OCI-LY7 (cell line): ENCODE data around the gene NAT16. TPM values are rescaled to one million over a fixed set of nuclear protein-coding genes. Genes with fewer than 3 reads are reported as not detected.

ENCODE experiments used
- BruUV-seq: library from RNA; stranded (reverse); fragments of 400-500 nt; replicated peaks from 2 replicates; lab custom pipeline; 2021; lab: Mats Ljungman, UMichigan
- CTCF ChIA-PET: fragments of 300-600 bp; sonication (Branson Sonifier 250); formaldehyde crosslinking; loops from one replicate; lab custom pipeline; 2022; ENCODE audit warnings: antibody characterized with exemption; ENCODE audit not compliant: unreplicated experiment; lab: Charles Lee
- POLR2A ChIA-PET: fragments of 300-600 bp; sonication (Branson Sonifier 250); formaldehyde crosslinking; loops from one replicate; lab custom pipeline; 2022; ENCODE audit warnings: antibody characterized with exemption; lab: Charles Lee
- DNase-seq: peaks from one replicate; pipeline ENCODE4 v3.0.0-alpha.2; 2015; ENCODE audit warnings: low spot score
- H2AFZ ChIP-seq: fragments of 200-600 bp; sonication (generic), shearing (Covaris generic); 2 replicates; pipeline ENCODE4 v1.6.1; 2014; ENCODE audit warnings: mild to moderate bottlenecking, antibody characterized with exemption, low read length, moderate library complexity
- H3K27ac ChIP-seq: fragments of 200-600 bp; sonication (generic); 2 replicates; pipeline ENCODE4 v1.5.1; 2014; ENCODE audit warnings: mixed run types, low read depth, mild to moderate bottlenecking, moderate library complexity, low read length, inconsistent platforms; ENCODE audit not compliant: poor library complexity, severe bottlenecking
- H3K36me3 ChIP-seq: fragments of 200-600 bp; sonication (generic); 2 replicates; pipeline ENCODE4 v1.6.1; 2014; ENCODE audit warnings: mild to moderate bottlenecking, antibody characterized with exemption, low read length, moderate library complexity, mixed read lengths; ENCODE audit not compliant: insufficient read depth
- H3K4me1 ChIP-seq: fragments of 200-600 bp; sonication (generic); 2 replicates; pipeline ENCODE4 v1.5.1; 2014; ENCODE audit warnings: mild to moderate bottlenecking, low read length; ENCODE audit not compliant: insufficient read depth, poor library complexity, severe bottlenecking
- H3K4me2 ChIP-seq: fragments of 200-600 bp; sonication (generic); 2 replicates; pipeline ENCODE4 v1.6.1; 2014; ENCODE audit warnings: mild to moderate bottlenecking, low read length
- H3K4me3 ChIP-seq: fragments of 200-600 bp; sonication (generic); 2 replicates; pipeline ENCODE4 v1.5.1; 2014; ENCODE audit warnings: mild to moderate bottlenecking, low read depth, low read length; ENCODE audit not compliant: poor library complexity, severe bottlenecking
- H3K79me2 ChIP-seq: fragments of 200-600 bp; sonication (generic); 2 replicates; pipeline ENCODE4 v1.6.1; 2016; ENCODE audit warnings: low read depth, mild to moderate bottlenecking, low read length, moderate library complexity, mixed read lengths; ENCODE audit not compliant: insufficient read depth
- H3K9me2 ChIP-seq: fragments of 200-600 bp; sonication (generic); 2 replicates; pipeline ENCODE4 v1.6.1; 2016; ENCODE audit warnings: mild to moderate bottlenecking, low read length, mixed read lengths; ENCODE audit not compliant: insufficient read depth
- H3K9me3 ChIP-seq: fragments of 200-600 bp; sonication (generic); 2 replicates; pipeline ENCODE4 v1.6.1; 2014; ENCODE audit warnings: mild to moderate bottlenecking, mixed run types, low read length, mixed read lengths
- H4K20me1 ChIP-seq: fragments of 200-600 bp; sonication (generic); 2 replicates; pipeline ENCODE4 v1.6.1; 2014; ENCODE audit warnings: mild to moderate bottlenecking, antibody characterized with exemption, low read length, moderate library complexity, mixed read lengths; ENCODE audit not compliant: insufficient read depth
- EZH2phosphoT487 ChIP-seq: fragments of 200-600 bp; sonication (generic); IDR thresholded peaks from 2 replicates; pipeline ENCODE4 v1.6.1; 2018; ENCODE audit warnings: low read depth, borderline replicate concordance, mild to moderate bottlenecking, mixed run types, antibody characterized with exemption, low read length, moderate library complexity, mixed read lengths
- intact Hi-C: fragments of 100-400 bp; cut with micrococcal nuclease; formaldehyde crosslinking; loops from one replicate; pipeline ENCODE4 v1.10.0; 2022; ENCODE audit not compliant: unreplicated experiment
- total RNA-seq, 2 experiments: library from RNA; depleted of rRNA in 1 of 2; stranded (reverse); fragments of >200 nt in 1 of 2; shearing (Covaris generic) in 1 of 2; gene quantifications; 2 replicates each; pipeline ENCODE4 v1.2.3, GENCODE V29; 2014 to 2022
- TF ChIP-seq, protein P1 (sequence below): fragments of 200-600 bp; sonication (generic); conservative IDR thresholded peaks from 2 replicates; pipeline ENCODE4 v1.5.1; 2014; ENCODE audit warnings: mild to moderate bottlenecking, antibody characterized with exemption, low read length, moderate library complexity, mixed read lengths

NAT16 gene
- total RNA-seq, 2 experiments from 2014 or later: 0.22 TPM; not detected in 1

DNA sequence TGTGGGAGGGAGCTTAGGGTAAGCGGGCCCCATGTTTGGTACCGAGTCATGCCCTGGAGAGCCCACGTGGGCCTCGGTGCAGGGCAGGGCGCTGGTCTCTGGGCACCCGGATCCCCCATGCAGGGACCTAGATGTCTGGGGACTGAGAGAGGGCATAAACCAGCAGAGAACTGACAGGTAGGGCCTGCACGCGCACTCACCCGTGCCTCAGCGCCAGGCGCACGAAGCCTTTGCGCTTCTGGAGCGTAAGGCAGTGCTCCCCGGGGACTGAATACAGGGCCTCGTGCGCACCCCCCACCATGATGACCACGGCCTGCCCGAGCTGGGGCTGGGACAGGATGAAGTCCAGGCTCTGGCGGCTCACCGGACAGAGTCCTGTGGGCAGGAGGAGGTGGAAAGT is 17.9 kb upstream of the NAT16 start:
- BruUV-seq: no TSS peak

DNA sequence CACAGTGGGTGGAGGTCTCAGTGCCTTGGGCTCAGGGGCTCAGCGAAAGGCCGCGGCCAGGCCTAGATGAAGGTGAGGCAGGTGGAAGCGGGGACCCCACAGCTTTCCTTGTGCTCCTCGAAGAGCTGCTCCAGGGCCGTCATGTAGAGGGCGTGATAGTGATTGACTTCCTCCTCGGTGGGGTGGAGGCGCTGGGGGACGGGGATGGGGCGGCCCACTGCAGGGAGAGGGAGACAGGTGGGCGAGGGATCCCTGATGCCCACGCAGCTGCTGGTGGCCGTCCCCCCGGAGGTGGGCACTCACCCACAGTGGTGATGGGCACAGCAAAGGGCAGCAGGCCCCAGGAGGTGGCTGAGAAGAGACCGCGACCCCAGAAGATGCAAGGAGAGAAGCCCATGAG is 15.8 kb upstream of the NAT16 start:
- ChIA-PET CTCF (no interaction called here), POLR2A (interaction anchor here (0.7 to 0.8 kb wide), 2 partner anchors 13 to 35 kb away, joined by 3 to 9 read pairs; no protein-coding TSS in a partner anchor)
- H2AFZ ChIP-seq: no peak overlapping the region
- H3K4me1 ChIP-seq: no peaks in the 10 kb centered on the region
- no peaks in the 10 kb centered on the region for H3K9me2 ChIP-seq
- no peak overlapping the region for H3K27ac ChIP-seq
- no peaks in the 10 kb centered on the region for H3K9me3 ChIP-seq
- H4K20me1 ChIP-seq: no peaks in the 10 kb centered on the region
- H3K79me2 ChIP-seq: no peaks in the 10 kb centered on the region
- no peak overlapping the region for H3K4me3 ChIP-seq
- H3K4me2 ChIP-seq: no peak overlapping the region
- DNase-seq: no peak
- TF ChIP-seq EZH2phosphoT487: no peak
- TF ChIP-seq, protein P1, sequence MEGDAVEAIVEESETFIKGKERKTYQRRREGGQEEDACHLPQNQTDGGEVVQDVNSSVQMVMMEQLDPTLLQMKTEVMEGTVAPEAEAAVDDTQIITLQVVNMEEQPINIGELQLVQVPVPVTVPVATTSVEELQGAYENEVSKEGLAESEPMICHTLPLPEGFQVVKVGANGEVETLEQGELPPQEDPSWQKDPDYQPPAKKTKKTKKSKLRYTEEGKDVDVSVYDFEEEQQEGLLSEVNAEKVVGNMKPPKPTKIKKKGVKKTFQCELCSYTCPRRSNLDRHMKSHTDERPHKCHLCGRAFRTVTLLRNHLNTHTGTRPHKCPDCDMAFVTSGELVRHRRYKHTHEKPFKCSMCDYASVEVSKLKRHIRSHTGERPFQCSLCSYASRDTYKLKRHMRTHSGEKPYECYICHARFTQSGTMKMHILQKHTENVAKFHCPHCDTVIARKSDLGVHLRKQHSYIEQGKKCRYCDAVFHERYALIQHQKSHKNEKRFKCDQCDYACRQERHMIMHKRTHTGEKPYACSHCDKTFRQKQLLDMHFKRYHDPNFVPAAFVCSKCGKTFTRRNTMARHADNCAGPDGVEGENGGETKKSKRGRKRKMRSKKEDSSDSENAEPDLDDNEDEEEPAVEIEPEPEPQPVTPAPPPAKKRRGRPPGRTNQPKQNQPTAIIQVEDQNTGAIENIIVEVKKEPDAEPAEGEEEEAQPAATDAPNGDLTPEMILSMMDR: no peak
- no TSS peak for BruUV-seq
- intact Hi-C loops: no loop called here
- no peaks in the 10 kb centered on the region for H3K36me3 ChIP-seq

More for the DNA sequence above, 17.9 kb upstream of the NAT16 start:
- no peaks in the 10 kb centered on the region for H3K9me2 ChIP-seq
- no peak for DNase-seq
- ChIA-PET POLR2A (no interaction called here), CTCF (no interaction called here)
- no peaks in the 10 kb centered on the region for H3K9me3 ChIP-seq
- no peak overlapping the region for H3K27ac ChIP-seq
- no peaks in the 10 kb centered on the region for H3K36me3 ChIP-seq
- TF ChIP-seq, protein P1: no peak
- TF ChIP-seq EZH2phosphoT487: no peak
- H3K4me3 ChIP-seq: no peak overlapping the region
- no peaks in the 10 kb centered on the region for H3K79me2 ChIP-seq
- H3K4me2 ChIP-seq: no peak overlapping the region
- intact Hi-C loops: no loop called here
- H3K4me1 ChIP-seq: no peaks in the 10 kb centered on the region
- H4K20me1 ChIP-seq: no peaks in the 10 kb centered on the region
- H2AFZ ChIP-seq: no peak overlapping the region

DNA sequence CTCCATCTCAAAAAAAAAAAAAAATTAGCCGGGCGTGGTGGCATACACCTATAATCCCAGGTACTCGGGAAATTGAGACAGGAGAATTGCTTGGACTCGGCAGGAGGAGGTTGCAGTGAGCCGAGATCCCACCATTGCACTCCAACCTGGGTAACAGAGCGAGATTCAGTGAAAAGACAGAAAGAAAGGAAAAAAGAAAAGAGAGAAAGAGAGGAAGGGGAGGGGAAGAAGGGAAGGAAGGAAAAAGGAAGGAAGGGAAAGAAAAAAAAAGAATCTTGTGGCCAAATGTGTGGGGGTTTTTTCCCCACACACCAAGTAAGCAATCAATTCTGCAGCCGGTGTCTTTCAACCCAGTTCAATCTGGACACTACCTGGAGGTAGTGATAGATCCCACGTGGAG is 9.0 kb upstream of the NAT16 start:
- CTCF ChIA-PET: no interaction called here
- Histone ChIP-seq H3K9me2 (no peaks in the 10 kb centered on the region), H4K20me1 (no peaks in the 10 kb centered on the region), H3K27ac (no peak overlapping the region), H3K4me1 (no peaks in the 10 kb centered on the region), H3K4me2 (no peak overlapping the region), H3K4me3 (no peak overlapping the region), H3K9me3 (no peaks in the 10 kb centered on the region), H3K36me3 (no peaks in the 10 kb centered on the region), H3K79me2 (no peaks in the 10 kb centered on the region), H2AFZ (no peak overlapping the region)
- TF ChIP-seq, protein P1: no peak
- no peak for TF ChIP-seq EZH2phosphoT487
- intact Hi-C loops: no loop called here
- no TSS peak for BruUV-seq
- no peak for DNase-seq
- POLR2A ChIA-PET: no interaction called here
